GM12878 (cell line): Measurements from ENCODE around the gene PPP1R3E.

Experiments
- CTCF ChIP-seq, 3 experiments: IDR thresholded peaks in 2 of 3; conservative IDR thresholded peaks in 1 of 3; 2 replicates each; pipeline ENCODE4 v1.5.1; 2011; ENCODE audit warnings: low read depth in 3 of 3, low read length in 3 of 3, mild to moderate bottlenecking in 3 of 3, control low read depth in 2 of 3, moderate library complexity in 2 of 3, inconsistent platforms in 1 of 3, mixed read lengths in 1 of 3; ENCODE audit not compliant: control insufficient read depth in 2 of 3, insufficient read depth in 1 of 3; ENCODE audit errors: extremely low read depth in 1 of 3
- PBX3 ChIP-seq: IDR thresholded peaks from 2 replicates; pipeline ENCODE4 v1.6.1; 2011; ENCODE audit warnings: mild to moderate bottlenecking, low read depth, low read length, moderate library complexity; ENCODE audit not compliant: insufficient replicate concordance
- POLR2AphosphoS5 ChIP-seq: IDR thresholded peaks from 2 replicates; pipeline ENCODE4 v1.6.1; 2011; ENCODE audit warnings: mild to moderate bottlenecking, low read length, inconsistent platforms
- SMARCA5 ChIP-seq: fragments of 450-650 bp; IDR thresholded peaks from 2 replicates; pipeline ENCODE4 v1.6.1; 2017; ENCODE audit warnings: mild to moderate bottlenecking
- TCF3 ChIP-seq: IDR thresholded peaks from 2 replicates; pipeline ENCODE4 v1.6.1; 2012; ENCODE audit warnings: low read depth, mild to moderate bottlenecking, low read length, borderline replicate concordance; ENCODE audit not compliant: insufficient read depth
- YY1 ChIP-seq: IDR thresholded peaks from 2 replicates; pipeline ENCODE4 v1.6.1; 2011; ENCODE audit warnings: low read depth, mild to moderate bottlenecking, low read length
- ZBTB33 ChIP-seq: fragments of 450-650 bp; IDR thresholded peaks from 2 replicates; pipeline ENCODE4 v1.6.1; 2017; ENCODE audit warnings: mild to moderate bottlenecking
- ZSCAN29 ChIP-seq: fragments of 450-650 bp; IDR thresholded peaks from 2 replicates; pipeline ENCODE4 v1.6.1; 2017; ENCODE audit warnings: mild to moderate bottlenecking, moderate library complexity

- TF ChIP-seq POLR2AphosphoS5 (no peak), ZBTB33 (no peak), ZSCAN29 (no peak), PBX3 (no peak), CTCF (IDR thresholded peaks at IDR 0.05 in 2 of 3, conservative IDR thresholded peaks at IDR 0.05 in 1 of 3; ENCODE audit: control insufficient read depth in 2 of 3, extremely low read depth in 1 of 3, insufficient read depth in 1 of 3, low read depth in 3 of 3, low read length in 3 of 3) (no peak), SMARCA5 (no peak), YY1 (no peak), TCF3 (no peak)
Observed at GRCh38 chr14:23335623-23336022, 33.0 kb upstream of the PPP1R3E start.
